NCI-H128 (cell line): ENCODE results near the gene ICE1.
A peak's percentile ranks its signal among the peaks of the same experiment; 100 is the strongest.
"Not testable (repeated sequence)": the region's sequence is repeated elsewhere in the genome, so short reads cannot be mapped to it uniquely, and the experiment has no call there.

ENCODE experiments used
- DNase-seq: peaks from one replicate; lab custom pipeline; 2025; ENCODE audit not compliant: unreplicated experiment; lab: John Stamatoyannopoulos, UW

Gene ICE1, protein sequence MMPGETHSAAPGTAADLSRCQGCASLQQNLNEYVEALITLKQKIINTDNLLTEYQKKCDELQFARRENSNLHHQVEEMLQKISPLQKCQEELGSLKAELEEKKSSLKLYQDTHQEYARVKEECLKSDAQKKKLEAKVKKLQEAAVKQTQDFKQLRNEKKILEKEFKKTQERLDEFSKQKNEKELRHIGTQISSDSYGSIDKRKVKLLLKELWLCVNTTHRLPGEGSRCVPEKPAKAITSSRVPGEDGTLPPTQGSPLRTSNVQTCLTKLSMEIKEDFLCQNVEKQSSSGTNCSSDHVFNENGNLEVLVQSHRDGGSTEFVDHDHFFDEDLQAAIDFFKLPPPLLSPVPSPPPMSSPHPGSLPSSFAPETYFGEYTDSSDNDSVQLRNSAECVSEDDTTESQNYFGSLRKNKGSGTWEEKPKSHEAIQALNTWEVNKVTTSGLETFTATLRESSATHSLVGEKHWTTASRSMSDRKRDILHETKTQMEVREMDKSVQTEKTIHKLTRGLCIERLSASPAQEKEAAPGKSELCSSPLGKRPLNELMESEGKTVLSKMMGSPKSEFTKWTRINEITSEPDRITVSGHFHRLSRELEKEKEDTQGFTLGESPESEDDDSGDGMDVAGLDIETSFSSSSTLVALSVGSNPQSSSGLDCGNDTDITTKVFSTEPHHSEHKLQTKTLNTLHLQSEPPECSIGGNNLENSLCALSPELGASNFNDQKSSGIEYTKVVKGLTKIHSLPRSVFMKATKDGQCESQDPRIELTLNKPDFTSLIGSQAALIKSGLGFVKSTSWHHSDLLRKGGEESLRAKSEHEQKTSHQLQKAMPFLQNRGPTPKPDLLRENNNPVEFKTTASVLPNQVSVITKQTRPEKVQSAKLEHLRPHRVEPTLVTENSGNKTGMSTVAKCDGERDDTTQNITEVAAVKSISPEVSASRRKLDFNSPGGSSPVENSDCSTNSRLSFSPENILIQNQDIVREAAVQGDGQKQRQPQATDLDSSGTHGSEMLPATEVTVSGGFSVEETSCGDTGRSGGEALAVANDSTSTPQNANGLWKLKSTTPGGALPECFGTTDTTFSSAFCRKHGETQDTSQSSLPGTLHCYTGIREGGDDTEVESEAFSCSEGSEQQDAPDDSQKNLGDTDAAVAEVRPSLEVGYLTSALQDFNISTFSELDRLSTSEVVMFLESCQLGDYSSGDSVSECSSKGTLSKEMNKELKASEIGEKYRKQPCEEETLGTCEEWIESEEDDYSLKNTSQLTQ (N-terminal part only)

GRCh38 chr5:5421961-5422818 is at the start of gene ICE1:
Gene ICE1, plus strand, starts transcription at chr5:5422677. Its CDS starts 239 bp downstream, at chr5:5422916.
- peak; percentile 98 for DNase-seq

DNA sequence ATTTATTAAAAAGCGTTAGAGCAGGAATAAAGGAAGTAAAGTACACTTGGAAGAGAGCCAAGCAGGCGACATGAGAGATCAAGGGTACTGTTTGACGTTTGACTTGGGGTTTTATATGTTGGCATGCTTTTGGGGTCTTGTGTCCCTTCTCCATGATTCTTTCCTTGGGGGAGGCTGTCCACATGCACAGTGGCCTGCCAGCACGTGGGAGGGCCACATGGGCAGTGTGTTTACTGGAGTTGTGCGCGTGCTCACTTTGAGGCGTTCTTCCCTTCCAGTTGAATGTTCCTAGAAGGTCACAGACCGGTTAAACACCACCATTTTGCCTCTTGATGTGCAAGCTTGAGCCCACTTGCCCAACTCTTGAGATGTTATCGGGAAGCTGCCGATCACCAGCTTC is 49.5 kb upstream of the ICE1 start:
- DNase-seq: no peak

GRCh38 chr5:5373351-5373989 is 49.0 kb upstream of the ICE1 start:
- DNase-seq: no peak

DNA sequence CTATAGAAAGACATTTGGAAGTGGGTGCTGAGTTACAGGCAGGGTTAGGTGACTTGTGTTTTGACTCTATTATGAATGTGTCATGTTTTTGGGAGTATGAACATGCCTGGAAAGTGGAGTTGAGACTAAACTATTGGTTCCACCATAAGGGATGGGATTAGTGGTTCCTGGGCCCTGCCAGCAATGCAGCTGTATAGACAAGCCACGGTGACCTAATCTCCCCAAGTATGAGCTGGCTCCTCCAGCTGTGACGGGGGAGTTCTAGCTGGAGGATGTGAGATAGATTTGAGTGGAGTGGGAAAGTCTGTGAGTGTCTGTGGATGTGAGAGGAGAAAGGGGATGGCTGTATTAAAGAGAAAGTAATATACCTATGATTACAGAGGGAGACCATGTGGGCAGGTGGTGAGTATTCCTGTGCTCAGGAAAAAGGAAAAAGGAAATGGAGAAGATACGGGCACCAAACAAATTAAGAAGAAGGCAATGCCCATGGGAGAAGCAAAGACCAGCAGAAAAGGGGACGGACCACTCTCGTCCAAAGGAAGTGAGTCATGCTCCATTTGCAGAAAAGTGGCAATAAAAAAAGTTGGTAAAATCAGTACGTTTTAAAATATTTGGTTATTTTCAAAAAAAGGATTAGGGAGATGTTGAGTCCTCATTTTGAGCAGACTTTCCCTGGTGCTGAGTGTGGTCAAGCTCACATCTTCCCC is 48.3 kb upstream of the ICE1 start:
- no peak for DNase-seq

GRCh38 chr5:5377780-5378179 is 44.7 kb upstream of the ICE1 start:
- no peak for DNase-seq

DNA sequence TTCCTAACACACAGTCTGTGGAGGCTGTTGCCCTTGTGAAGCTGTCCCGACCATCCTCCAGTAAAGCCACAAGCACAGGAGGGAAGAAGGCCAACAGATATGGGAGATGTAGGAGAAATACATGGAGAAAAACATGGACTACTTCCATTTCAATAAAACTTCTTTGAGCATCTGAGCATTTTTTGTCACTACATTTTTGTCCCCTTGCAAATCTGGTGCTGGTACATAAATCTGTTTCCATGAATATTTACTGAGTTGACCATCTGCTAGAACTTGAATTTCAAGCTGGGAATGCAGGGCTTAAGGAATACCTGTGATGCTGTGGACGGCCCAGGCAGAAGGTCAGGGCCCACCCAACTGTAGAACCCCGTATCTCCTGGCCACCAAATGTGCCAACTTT is 43.9 kb upstream of the ICE1 start:
- no peak for DNase-seq

- no peak for DNase-seq
Measured at GRCh38 chr5:5380298-5380697, 42.2 kb upstream of the ICE1 start.

GRCh38 chr5:5381310-5381913 is 41.1 kb upstream of the ICE1 start:
- DNase-seq: no peak

GRCh38 chr5:5383461-5383860 is 39.0 kb upstream of the ICE1 start:
- no peak for DNase-seq

DNA sequence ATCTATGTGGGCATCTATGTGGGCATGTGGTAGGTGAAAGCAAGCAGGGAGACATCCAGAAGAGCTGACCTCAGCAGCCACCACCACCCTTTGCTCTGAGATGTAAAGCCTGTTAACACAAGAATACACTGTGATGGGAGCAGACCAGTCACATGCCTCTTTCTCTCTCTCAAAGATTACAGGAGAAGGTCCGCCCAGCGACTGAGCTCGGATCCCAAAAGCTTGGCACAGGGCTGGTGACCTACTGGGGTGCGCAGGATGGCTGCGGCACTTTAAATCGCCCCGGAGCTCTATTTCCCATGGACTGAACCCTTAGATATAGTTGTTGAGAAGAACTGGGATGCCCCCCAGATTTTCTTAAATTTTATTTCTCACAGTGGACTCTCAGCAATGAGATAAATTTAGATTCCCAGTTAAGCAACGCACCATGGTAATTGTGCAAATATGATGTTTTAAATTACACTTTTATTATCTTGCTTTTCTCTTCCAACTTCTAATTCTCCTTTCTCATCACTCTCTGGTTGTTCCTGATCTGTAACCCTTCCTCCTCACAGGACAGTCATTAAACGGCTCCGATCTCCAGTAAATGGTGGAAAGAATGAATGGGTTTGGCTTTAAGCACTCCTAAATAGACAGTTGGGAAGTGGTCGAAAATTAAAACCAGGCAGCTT is 37.7 kb upstream of the ICE1 start:
- DNase-seq: no peak

- no peak for DNase-seq
Measured at GRCh38 chr5:5385331-5385662, 37.2 kb upstream of the ICE1 start.

- DNase-seq: no peak
Measured at GRCh38 chr5:5386329-5386728, 36.1 kb upstream of the ICE1 start.

DNA sequence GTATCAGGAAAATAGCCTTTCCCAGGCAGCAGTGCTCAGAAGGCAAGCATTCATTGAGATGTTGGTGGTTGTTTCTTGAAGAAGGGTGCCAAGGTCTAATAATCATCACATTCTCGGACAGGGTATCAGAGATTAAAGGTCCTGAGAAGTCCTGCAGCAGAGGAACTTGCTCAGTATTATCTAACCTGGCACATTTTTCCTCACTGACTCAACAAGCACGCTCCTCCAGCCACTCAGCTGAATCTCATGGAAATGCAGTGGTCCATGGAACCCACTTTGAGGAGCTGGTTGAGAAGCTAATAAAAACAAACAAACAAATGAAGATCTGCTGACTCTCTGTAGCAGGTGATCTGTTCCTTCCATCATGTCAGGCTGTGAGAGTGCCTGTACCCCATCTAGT is 35.3 kb upstream of the ICE1 start:
- DNase-seq: no peak

DNA sequence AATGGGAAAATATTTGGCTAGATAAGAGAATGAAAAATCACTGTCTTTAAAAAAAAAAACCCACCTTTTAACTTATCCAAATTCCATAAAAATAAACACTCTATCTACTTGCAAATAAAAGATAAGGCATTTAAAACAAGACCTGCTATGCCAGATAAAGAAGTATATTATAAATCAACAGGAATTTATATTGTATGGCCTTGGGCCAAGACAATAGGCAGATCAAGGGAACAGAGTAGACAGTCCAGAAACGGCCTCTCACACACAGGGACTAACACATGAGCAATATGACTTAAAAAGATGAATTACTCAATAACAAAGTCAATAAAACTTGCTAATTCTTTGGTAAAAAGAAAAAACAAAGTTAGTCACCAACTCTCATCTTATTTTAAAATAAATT is 34.7 kb upstream of the ICE1 start:
- DNase-seq: no peak

GRCh38 chr5:5390121-5390869 is 32.2 kb upstream of the ICE1 start:
- not testable (repeated sequence) for DNase-seq

GRCh38 chr5:5392504-5392903 is 30.0 kb upstream of the ICE1 start:
- DNase-seq: not testable (repeated sequence)

- not testable (repeated sequence) for DNase-seq
Measured at GRCh38 chr5:5394384-5394986, 28.0 kb upstream of the ICE1 start.
